Endothelial cell of hepatic sinusoid (primary cell): ENCODE data around the gene SLC39A2.
"Not testable (repeated sequence)": the region's sequence is repeated elsewhere in the genome, so short reads cannot be mapped to it uniquely, and the experiment has no call there.

ENCODE experiments used
- in situ Hi-C: cut with HindIII; loops from 2 replicates; pipeline ENCODE4 v1.10.0; 2017; ENCODE audit warnings: low sequenced_read_pairs

Gene SLC39A2

GRCh38 chr14:20998674-20999366 is at the start of gene SLC39A2:
Gene SLC39A2 (plus strand): TSS chr14:20999293. CDS start chr14:20999447, 154 bp downstream.
- in situ Hi-C loops = no loop called here

GRCh38 chr14:20954736-20955537 is 44.2 kb upstream of the SLC39A2 start, which contains the start of gene RNASE2:
Gene RNASE2 (plus strand): TSS chr14:20955487. CDS start chr14:20955772, 285 bp downstream.
- in situ Hi-C loops = not testable (repeated sequence)

- in situ Hi-C loops = not testable (repeated sequence)
These were observed 43.6 kb upstream of the SLC39A2 start for GRCh38 chr14:20955538-20955873.

GRCh38 chr14:20956376-20956976 is 42.6 kb upstream of the SLC39A2 start:
- in situ Hi-C loops = no loop called here

GRCh38 chr14:20958946-20959345 is 40.1 kb upstream of the SLC39A2 start:
- in situ Hi-C loops = not testable (repeated sequence)

GRCh38 chr14:20969336-20969735 is 29.8 kb upstream of the SLC39A2 start:
- in situ Hi-C loops = no loop called here

GRCh38 chr14:20970647-20970982 is 28.5 kb upstream of the SLC39A2 start:
- in situ Hi-C loops = no loop called here

GRCh38 chr14:20970983-20971704 is 27.9 kb upstream of the SLC39A2 start:
- in situ Hi-C loops = no loop called here

- in situ Hi-C loops = no loop called here
These were observed 27.4 kb upstream of the SLC39A2 start for GRCh38 chr14:20971705-20972021.

GRCh38 chr14:20973501-20973900 is 25.6 kb upstream of the SLC39A2 start:
- in situ Hi-C loops = no loop called here

GRCh38 chr14:20976291-20976690 is 22.8 kb upstream of the SLC39A2 start:
- in situ Hi-C loops = no loop called here

GRCh38 chr14:20978687-20979086 is 20.4 kb upstream of the SLC39A2 start:
- in situ Hi-C loops = no loop called here

- in situ Hi-C loops = no loop called here
These were observed 18.2 kb upstream of the SLC39A2 start for GRCh38 chr14:20980906-20981305.

- in situ Hi-C loops = no loop called here
These were observed 16.3 kb upstream of the SLC39A2 start for GRCh38 chr14:20982646-20983369.

- in situ Hi-C loops = not testable (repeated sequence)
These were observed 13.4 kb upstream of the SLC39A2 start for GRCh38 chr14:20985650-20986049.

- in situ Hi-C loops = no loop called here
These were observed 12.3 kb upstream of the SLC39A2 start for GRCh38 chr14:20986811-20987210.

- in situ Hi-C loops = no loop called here
These were observed 10.2 kb upstream of the SLC39A2 start for GRCh38 chr14:20988717-20989470.

- in situ Hi-C loops = no loop called here
These were observed 9.7 kb upstream of the SLC39A2 start for GRCh38 chr14:20989471-20989786.

GRCh38 chr14:20989787-20990600 is 9.1 kb upstream of the SLC39A2 start, which contains the start of gene METTL17:
Gene METTL17 (plus strand): TSS chr14:20989980. CDS start chr14:20990003, 23 bp downstream.
- in situ Hi-C loops = no loop called here
